Smooth muscle cell (in vitro differentiated cells): ENCODE data around the gene C10orf71. TPM values are rescaled to one million over a fixed set of nuclear protein-coding genes. Genes with fewer than 3 reads are reported as not detected.
A peak's percentile ranks its signal among the peaks of the same experiment; 100 is the strongest.

Source experiments
- DNase-seq: peaks from one replicate; lab custom pipeline; 2025; ENCODE audit not compliant: unreplicated experiment; lab: John Stamatoyannopoulos, UW
- H2AFZ ChIP-seq: fragments of 200-600 bp; sonication (generic); 2 replicates; pipeline ENCODE4 v1.6.0; 2016; ENCODE audit warnings: antibody characterized with exemption, low read depth, mild to moderate bottlenecking
- H3F3A ChIP-seq: fragments of 200-600 bp; sonication (generic); 2 replicates; pipeline ENCODE4 v1.6.0; 2017; ENCODE audit warnings: antibody characterized with exemption, low read depth
- H3K27ac ChIP-seq: fragments of 200-600 bp; sonication (generic); 2 replicates; pipeline ENCODE4 v1.5.1; 2016; ENCODE audit warnings: low read depth, mild to moderate bottlenecking
- H3K27me3 ChIP-seq: fragments of 200-600 bp; sonication (generic); 2 replicates; pipeline ENCODE4 v1.6.1; 2016; ENCODE audit warnings: low read depth, mild to moderate bottlenecking
- H3K36me3 ChIP-seq: fragments of 200-600 bp; sonication (generic); 2 replicates; pipeline ENCODE4 v1.5.1; 2016; ENCODE audit warnings: low read depth
- H3K4me1 ChIP-seq: fragments of 200-600 bp; sonication (generic); 2 replicates; pipeline ENCODE4 v1.5.1; 2016; ENCODE audit warnings: low read depth
- H3K4me2 ChIP-seq: fragments of 200-600 bp; sonication (generic); 2 replicates; pipeline ENCODE4 v1.6.0; 2016; ENCODE audit warnings: mild to moderate bottlenecking
- H3K4me3 ChIP-seq: fragments of 200-600 bp; sonication (generic); 2 replicates; pipeline ENCODE4 v1.5.1; 2016; ENCODE audit warnings: mild to moderate bottlenecking
- H3K79me2 ChIP-seq: fragments of 200-600 bp; sonication (generic); 2 replicates; pipeline ENCODE4 v1.6.0; 2016; ENCODE audit warnings: low read depth, mild to moderate bottlenecking
- H3K9ac ChIP-seq: fragments of 200-600 bp; sonication (generic); 2 replicates; pipeline ENCODE4 v1.6.0; 2016; ENCODE audit warnings: low read depth
- H3K9me3 ChIP-seq: fragments of 200-600 bp; sonication (generic); replicated peaks from 2 replicates; pipeline ENCODE4 v1.5.1; 2016; ENCODE audit warnings: low read depth
- H4K20me1 ChIP-seq: fragments of 200-600 bp; sonication (generic); 2 replicates; pipeline ENCODE4 v1.6.0; 2016; ENCODE audit warnings: low read depth
- CTCF ChIP-seq: fragments of 200-600 bp; sonication (generic); IDR thresholded peaks from 2 replicates; pipeline ENCODE4 v1.5.1; 2017; ENCODE audit warnings: borderline replicate concordance, mild to moderate bottlenecking, antibody characterized with exemption; ENCODE audit not compliant: insufficient read depth, poor library complexity, severe bottlenecking
- WGBS: methylation state at CpG from one replicate; pipeline ENCODE4 v1.1.7; 2016; ENCODE audit warnings: low lambda C conversion rate; 5-methylcytosine and 5-hydroxymethylcytosine counted together
- polyA plus RNA-seq: library from polyadenylated mRNA; unstranded; fragments of >200 nt; fragmentation: Nextera tagmentation; extraction: Ambion mirVana; gene quantifications from 2 replicates; pipeline ENCODE4 v1.2.1, GENCODE V29; 2016
- total RNA-seq: library from RNA; depleted of rRNA; stranded (reverse); fragments of >200 nt; gene quantifications from 2 replicates; pipeline ENCODE4 v1.2.3, GENCODE V29; 2014

Gene C10orf71
- total and polyA plus RNA-seq, 2 experiments from 2014 or later = not detected

GRCh38 chr10:49270565-49270964 lies 28.4 kb upstream of the C10orf71 start:
- Histone ChIP-seq H3K4me2 (no peak overlapping the region), H3K79me2 (no peaks in the 10 kb centered on the region), H3K36me3 (no peaks in the 10 kb centered on the region), H4K20me1 (no peaks in the 10 kb centered on the region), H3K27ac (no peak overlapping the region), H3F3A (no peaks in the 10 kb centered on the region), H3K27me3 (no peaks in the 10 kb centered on the region), H3K4me3 (no peak overlapping the region), H2AFZ (no peak overlapping the region), H3K9me3 (peaks cover 10% of the 10 kb centered on the region), H3K4me1 (no peaks in the 10 kb centered on the region), H3K9ac (no peak overlapping the region)
- no peak for DNase-seq
- 54% methylated on average over 2 of the region's 2 CpGs for WGBS
- TF ChIP-seq CTCF = no peak

DNA sequence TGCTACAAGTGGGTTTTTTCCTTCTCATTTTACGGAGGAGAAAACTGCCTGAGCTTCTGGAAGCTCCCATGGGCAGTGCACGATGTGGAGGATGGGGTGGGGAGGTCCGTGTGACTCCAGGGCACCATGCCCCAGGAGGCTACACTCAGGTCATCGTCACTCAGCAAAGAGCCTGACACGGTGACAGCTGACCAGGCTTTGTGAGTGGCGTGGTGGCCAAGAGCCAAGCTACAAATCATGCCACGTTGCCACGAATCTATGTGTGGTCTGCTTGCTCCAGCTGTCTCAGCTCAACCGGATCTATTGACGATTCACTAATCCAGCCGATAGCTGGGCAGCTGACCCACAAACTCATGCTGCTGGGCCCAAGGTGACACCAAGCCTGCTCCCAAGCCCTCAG lies 27.6 kb upstream of the C10orf71 start:
- Histone ChIP-seq H3K4me3 (no peak overlapping the region), H3K9me3 (peaks cover 3% of the 10 kb centered on the region), H3K79me2 (no peaks in the 10 kb centered on the region), H2AFZ (no peak overlapping the region), H3F3A (no peaks in the 10 kb centered on the region), H3K4me1 (no peaks in the 10 kb centered on the region), H3K9ac (no peak overlapping the region), H4K20me1 (no peaks in the 10 kb centered on the region), H3K27ac (no peak overlapping the region), H3K4me2 (no peak overlapping the region), H3K36me3 (no peaks in the 10 kb centered on the region), H3K27me3 (no peaks in the 10 kb centered on the region)
- DNase-seq = no peak
- no peak for TF ChIP-seq CTCF
- 83% methylated on average over 11 of the region's 11 CpGs for WGBS

- peak overlapping the region; percentile 88 for H3K27ac ChIP-seq
Measured at GRCh38 chr10:49272251-49273081, 26.5 kb upstream of the C10orf71 start.

More at GRCh38 chr10:49272251-49273081, 26.5 kb upstream of the C10orf71 start:
- Histone ChIP-seq H3K4me3 (no peak overlapping the region), H3K36me3 (no peaks in the 10 kb centered on the region), H3K4me1 (no peaks in the 10 kb centered on the region), H3K27me3 (no peaks in the 10 kb centered on the region), H3K4me2 (peak overlapping the region; percentile 65), H3K9ac (peak overlapping the region; percentile 53), H3K79me2 (no peaks in the 10 kb centered on the region), H3F3A (no peaks in the 10 kb centered on the region), H3K9me3 (no peaks in the 10 kb centered on the region), H2AFZ (no peak overlapping the region), H4K20me1 (no peaks in the 10 kb centered on the region)
- DNase-seq = no peak
- no peak for TF ChIP-seq CTCF
- WGBS = 36% methylated on average over 21 of the region's 21 CpGs
